Fibroblast of the aortic adventitia (primary cell): ENCODE data around the gene DENND1A. TPM values are rescaled to one million over a fixed set of nuclear protein-coding genes. Genes with fewer than 3 reads are reported as not detected.

Experiments used
- DNase-seq: peaks from one replicate; pipeline ENCODE4 v3.0.0-alpha.2; 2010; ENCODE audit warnings: low read depth
- H3K4me3 ChIP-seq: 2 replicates; pipeline ENCODE4 v1.5.1; 2011; ENCODE audit warnings: low read depth, mild to moderate bottlenecking, control low read depth, low read length, moderate library complexity
- total RNA-seq: library from RNA; depleted of rRNA; stranded (reverse); fragments of >200 nt; gene quantifications from 2 replicates; pipeline ENCODE4 v1.2.3, GENCODE V29; 2012; ENCODE audit warnings: low replicate concordance
- TF ChIP-seq, protein P1 (sequence below): IDR thresholded peaks from 2 replicates; pipeline ENCODE4 v1.5.1; 2011; ENCODE audit warnings: mild to moderate bottlenecking, low read length, control low read depth, inconsistent platforms; ENCODE audit not compliant: insufficient read depth

The DENND1A gene
- total RNA-seq, 1 donor, result 27.7 TPM

DNA sequence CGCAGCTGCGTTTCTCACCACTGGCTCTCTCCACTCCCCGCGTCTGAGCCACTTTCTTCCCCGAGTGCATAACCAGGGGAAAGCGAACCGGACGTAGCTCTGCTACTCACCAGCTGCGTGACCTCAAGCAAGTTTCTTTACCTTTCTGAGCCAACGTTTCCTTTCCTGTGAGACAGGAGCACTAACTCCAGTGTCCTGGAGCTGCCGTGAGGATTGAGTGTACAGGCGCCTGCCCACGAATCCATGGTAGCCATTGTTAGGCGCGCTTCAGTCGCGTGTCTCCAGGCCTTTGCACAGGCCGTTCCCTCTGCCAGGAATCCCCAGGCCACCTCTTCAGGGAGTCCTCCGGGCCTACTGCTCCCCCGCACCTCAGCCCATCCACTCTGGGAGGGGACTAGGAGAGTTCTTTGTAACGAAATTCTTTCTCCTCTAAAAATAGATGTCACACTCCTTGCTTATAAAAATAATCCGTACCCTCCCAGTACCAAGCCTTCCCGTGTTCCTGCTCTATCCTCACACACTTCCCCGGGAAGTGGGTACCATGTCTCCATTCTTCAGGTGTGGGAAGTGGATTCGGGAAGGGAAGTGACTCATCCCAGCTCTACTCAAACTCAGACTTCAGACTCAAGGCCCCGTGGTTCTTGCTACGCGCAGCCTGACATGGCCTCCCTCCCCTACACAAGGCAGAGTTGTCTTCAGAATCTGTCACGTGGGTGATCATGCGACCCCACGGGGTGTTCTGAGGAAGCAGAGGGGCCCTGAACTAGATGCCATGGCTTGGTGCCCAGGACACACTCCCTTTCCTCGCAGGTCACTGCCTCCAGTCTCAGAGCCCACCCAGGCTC, 590.0 kb downstream of the DENND1A start:
- no peak for DNase-seq
- TF ChIP-seq, protein P1, sequence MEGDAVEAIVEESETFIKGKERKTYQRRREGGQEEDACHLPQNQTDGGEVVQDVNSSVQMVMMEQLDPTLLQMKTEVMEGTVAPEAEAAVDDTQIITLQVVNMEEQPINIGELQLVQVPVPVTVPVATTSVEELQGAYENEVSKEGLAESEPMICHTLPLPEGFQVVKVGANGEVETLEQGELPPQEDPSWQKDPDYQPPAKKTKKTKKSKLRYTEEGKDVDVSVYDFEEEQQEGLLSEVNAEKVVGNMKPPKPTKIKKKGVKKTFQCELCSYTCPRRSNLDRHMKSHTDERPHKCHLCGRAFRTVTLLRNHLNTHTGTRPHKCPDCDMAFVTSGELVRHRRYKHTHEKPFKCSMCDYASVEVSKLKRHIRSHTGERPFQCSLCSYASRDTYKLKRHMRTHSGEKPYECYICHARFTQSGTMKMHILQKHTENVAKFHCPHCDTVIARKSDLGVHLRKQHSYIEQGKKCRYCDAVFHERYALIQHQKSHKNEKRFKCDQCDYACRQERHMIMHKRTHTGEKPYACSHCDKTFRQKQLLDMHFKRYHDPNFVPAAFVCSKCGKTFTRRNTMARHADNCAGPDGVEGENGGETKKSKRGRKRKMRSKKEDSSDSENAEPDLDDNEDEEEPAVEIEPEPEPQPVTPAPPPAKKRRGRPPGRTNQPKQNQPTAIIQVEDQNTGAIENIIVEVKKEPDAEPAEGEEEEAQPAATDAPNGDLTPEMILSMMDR, result no peak
- H3K4me3 ChIP-seq, result no peak overlapping the region

DNA sequence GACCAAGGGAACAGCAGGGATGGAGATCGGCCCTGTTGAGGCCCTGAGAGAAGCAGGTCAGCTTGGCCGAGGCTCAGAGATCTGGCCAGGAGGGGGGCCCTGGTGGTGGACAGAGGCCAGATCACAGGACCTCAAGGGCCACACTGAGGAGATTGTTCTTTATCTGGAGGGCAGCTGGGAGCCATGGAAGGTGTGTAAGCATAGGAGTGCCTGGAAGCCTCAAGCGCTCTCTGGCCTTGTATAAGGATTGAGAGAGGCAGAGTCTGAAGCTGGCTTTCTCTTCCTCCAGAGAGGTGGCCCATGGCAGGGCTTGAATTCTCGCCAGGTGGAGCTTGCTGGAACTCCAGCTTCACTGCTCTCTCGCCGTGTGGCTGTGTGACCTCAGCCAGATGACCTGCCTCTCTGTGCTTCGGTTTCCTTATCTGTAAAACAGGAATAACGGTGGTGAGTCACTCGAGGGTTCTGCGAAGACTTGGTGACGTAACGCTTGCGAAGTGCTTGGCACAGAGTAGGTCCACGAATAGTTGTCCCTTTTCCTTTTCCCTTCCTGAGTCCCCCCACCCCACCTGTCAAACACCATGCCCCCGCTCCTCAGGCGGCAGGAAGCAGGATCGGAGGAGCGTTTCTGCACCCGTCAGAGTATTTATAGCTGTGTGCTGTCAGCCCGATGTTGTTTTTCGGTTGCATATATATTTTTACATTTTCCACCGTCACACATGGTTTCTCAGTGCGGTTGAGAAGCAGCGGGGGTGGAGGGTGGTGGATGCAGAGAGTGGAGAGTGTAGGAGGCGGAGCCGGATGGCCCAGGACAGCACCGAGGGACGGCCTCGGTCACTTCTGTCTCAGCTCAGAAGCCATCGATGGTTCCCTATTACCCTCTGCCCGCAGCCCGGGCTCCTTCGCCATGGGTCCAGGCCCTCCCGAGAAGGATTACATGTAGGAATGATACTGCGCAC, 590.9 kb downstream of the DENND1A start:
- TF ChIP-seq, protein P1, result no peak
- DNase-seq, result no peak
- H3K4me3 ChIP-seq, result no peak overlapping the region

DNA sequence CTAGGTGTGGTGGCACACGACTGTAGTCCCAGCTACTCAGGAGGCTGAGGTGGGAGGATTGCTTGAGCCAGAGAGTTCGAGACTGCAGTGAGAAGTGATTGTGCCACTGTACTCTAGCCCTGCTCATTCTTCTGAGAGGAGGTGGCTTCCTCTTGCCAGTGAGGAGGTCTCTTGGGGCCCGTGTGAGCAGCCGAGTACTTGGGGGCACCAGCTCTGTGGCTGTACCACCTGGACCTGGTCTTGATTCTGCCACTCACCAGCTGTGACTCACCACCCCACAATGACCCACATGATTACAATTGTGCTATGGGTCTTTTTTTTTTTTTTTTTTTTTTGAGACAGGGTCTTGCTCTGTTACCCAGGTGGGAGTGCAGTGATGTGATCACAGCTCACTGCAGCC, 592.0 kb downstream of the DENND1A start:
- DNase-seq, result no peak
- no peak overlapping the region for H3K4me3 ChIP-seq
- TF ChIP-seq, protein P1, result no peak

DNA sequence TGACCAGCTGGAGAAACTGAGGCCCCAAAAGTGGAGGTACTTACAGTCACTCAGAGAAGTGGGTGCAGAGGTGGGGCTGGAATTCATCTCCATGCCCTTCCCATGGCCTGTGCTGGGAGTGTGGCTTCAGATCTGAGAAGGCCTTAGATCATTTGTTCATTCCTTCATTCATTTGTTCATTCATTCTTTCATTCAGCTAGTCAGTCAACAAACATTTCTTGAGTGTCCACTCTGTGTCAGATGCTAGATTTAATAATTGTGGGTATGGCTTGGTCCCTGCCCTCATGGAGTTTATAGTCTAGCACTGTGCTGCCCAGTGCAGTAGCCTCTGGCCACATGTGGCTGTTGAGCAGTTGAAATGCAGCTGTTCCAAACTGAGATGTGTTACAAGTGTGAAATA, 593.0 kb downstream of the DENND1A start:
- TF ChIP-seq, protein P1, result no peak
- no peak for DNase-seq
- no peak overlapping the region for H3K4me3 ChIP-seq

DNA sequence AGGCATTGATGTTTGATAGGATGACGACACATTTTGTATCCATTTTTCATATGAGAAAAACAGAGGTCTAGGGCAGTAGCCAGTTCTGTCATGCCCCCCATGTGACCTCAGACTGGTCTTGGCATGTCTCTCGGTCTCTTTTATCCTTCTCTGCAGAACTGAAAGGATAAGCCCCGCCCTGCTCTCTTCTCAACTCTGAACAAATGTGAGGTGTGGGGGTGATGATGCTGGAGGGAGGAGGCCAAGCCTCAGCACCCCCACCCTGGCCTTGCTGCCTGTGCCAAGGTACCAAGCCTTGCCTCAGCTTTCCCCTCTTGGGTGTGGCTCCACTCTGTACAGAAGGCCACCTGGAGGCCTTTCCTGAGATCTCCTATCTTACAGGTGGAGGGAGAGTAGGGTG, 593.5 kb downstream of the DENND1A start:
- TF ChIP-seq, protein P1, result no peak
- DNase-seq, result no peak
- no peak overlapping the region for H3K4me3 ChIP-seq

DNA sequence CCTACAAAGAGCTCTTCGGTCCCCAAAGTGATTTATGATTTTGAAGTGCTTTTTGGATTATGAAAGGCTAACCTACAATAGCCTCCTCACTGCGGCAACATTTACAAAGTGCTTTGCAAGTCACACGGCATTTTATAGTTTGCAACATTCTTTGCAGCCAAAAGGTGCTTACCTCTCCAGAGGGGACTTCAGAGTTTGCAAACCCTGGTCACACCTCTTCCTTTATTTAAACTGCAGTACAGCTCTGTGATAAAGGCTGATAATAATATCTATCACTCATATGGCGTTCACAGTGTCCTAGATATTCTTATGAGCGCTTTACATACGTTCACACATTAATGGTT, 594.0 kb downstream of the DENND1A start:
- H3K4me3 ChIP-seq, result no peak overlapping the region
- TF ChIP-seq, protein P1, result no peak
- DNase-seq, result no peak
